Ishikawa (cell line): Measurements from ENCODE around the gene ST6GALNAC3.

Experiments used
- CEBPB ChIP-seq: IDR thresholded peaks from 2 replicates; pipeline ENCODE4 v1.6.1; 2012
- CREB1 ChIP-seq: IDR thresholded peaks from 2 replicates; pipeline ENCODE4 v1.6.1; 2012; ENCODE audit warnings: low read depth
- EGR1 ChIP-seq: IDR thresholded peaks from 2 replicates; pipeline ENCODE4 v1.6.1; 2012
- EP300 ChIP-seq: IDR thresholded peaks from 2 replicates; pipeline ENCODE4 v1.6.1; 2012; ENCODE audit warnings: borderline replicate concordance
- FOXM1 ChIP-seq: IDR thresholded peaks from 2 replicates; pipeline ENCODE4 v1.6.1; 2012; ENCODE audit warnings: low read depth, borderline replicate concordance
- MAX ChIP-seq: IDR thresholded peaks from 2 replicates; pipeline ENCODE4 v1.6.1; 2012
- NFIC ChIP-seq: IDR thresholded peaks from 2 replicates; pipeline ENCODE4 v1.6.1; 2012
- RAD21 ChIP-seq: IDR thresholded peaks from 2 replicates; pipeline ENCODE4 v1.6.1; 2012; ENCODE audit warnings: low read depth
- TAF1 ChIP-seq: IDR thresholded peaks from 2 replicates; pipeline ENCODE4 v1.6.1; 2012; ENCODE audit warnings: low read depth, mild to moderate bottlenecking
- TCF12 ChIP-seq: IDR thresholded peaks from 2 replicates; pipeline ENCODE4 v1.6.1; 2012; ENCODE audit warnings: low read depth
- TEAD4 ChIP-seq: IDR thresholded peaks from 2 replicates; pipeline ENCODE4 v1.6.1; 2012
- USF1 ChIP-seq: IDR thresholded peaks from 2 replicates; pipeline ENCODE4 v1.6.1; 2012
- YY1 ChIP-seq: IDR thresholded peaks from 2 replicates; pipeline ENCODE4 v1.6.1; 2012; ENCODE audit warnings: low read depth
- ZBTB7A ChIP-seq: IDR thresholded peaks from 2 replicates; pipeline ENCODE4 v1.6.1; 2012; ENCODE audit warnings: low read depth
- TF ChIP-seq, protein P1 (sequence below): IDR thresholded peaks from 2 replicates; pipeline ENCODE4 v1.6.1; 2012; ENCODE audit warnings: low read depth, mild to moderate bottlenecking

The ST6GALNAC3 gene

DNA sequence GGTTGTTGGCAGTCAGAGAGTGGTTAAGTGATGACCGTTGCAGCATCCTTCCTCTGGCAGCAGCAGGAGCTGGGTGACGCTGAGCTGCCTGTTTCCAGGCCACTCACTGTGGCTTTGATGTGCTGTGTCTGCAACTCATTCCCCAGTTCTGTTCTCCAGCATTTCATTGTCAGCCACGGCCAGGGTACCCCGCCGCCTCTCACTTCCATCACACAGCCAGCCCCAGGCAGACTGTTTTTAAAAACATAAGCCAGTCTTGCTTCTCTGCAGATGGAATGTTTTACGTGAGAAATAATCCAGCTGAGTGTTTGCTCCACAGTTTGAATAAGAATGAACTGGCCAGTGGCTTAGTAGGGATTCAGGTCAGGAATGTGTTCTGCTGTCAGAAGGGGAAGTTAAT is 21.5 kb upstream of the ST6GALNAC3 start:
- TF ChIP-seq EP300, result no peak
- TF ChIP-seq, protein P1, sequence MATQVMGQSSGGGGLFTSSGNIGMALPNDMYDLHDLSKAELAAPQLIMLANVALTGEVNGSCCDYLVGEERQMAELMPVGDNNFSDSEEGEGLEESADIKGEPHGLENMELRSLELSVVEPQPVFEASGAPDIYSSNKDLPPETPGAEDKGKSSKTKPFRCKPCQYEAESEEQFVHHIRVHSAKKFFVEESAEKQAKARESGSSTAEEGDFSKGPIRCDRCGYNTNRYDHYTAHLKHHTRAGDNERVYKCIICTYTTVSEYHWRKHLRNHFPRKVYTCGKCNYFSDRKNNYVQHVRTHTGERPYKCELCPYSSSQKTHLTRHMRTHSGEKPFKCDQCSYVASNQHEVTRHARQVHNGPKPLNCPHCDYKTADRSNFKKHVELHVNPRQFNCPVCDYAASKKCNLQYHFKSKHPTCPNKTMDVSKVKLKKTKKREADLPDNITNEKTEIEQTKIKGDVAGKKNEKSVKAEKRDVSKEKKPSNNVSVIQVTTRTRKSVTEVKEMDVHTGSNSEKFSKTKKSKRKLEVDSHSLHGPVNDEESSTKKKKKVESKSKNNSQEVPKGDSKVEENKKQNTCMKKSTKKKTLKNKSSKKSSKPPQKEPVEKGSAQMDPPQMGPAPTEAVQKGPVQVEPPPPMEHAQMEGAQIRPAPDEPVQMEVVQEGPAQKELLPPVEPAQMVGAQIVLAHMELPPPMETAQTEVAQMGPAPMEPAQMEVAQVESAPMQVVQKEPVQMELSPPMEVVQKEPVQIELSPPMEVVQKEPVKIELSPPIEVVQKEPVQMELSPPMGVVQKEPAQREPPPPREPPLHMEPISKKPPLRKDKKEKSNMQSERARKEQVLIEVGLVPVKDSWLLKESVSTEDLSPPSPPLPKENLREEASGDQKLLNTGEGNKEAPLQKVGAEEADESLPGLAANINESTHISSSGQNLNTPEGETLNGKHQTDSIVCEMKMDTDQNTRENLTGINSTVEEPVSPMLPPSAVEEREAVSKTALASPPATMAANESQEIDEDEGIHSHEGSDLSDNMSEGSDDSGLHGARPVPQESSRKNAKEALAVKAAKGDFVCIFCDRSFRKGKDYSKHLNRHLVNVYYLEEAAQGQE, result no peak
- TF ChIP-seq CEBPB, result no peak
- no peak for TF ChIP-seq FOXM1

GRCh38 chr1:76054359-76054758 is 20.2 kb upstream of the ST6GALNAC3 start:
- TF ChIP-seq USF1 (no peak), FOXM1 (no peak), TCF12 (no peak), NFIC (no peak), EGR1 (no peak), CEBPB (no peak), YY1 (no peak), MAX (no peak), TEAD4 (no peak), EP300 (no peak), CREB1 (no peak), ZBTB7A (no peak), RAD21 (no peak), TAF1 (no peak)
- TF ChIP-seq, protein P1, result no peak

- TF ChIP-seq NFIC (no peak), USF1 (no peak), CREB1 (no peak), EGR1 (no peak), TAF1 (no peak), TCF12 (no peak), RAD21 (no peak), ZBTB7A (no peak), CEBPB (no peak), TEAD4 (no peak), YY1 (no peak), FOXM1 (no peak), EP300 (no peak), MAX (no peak)
- TF ChIP-seq, protein P1, result no peak
Measured at GRCh38 chr1:76055987-76056386, 18.6 kb upstream of the ST6GALNAC3 start.

- TF ChIP-seq NFIC, result no peak
- no peak for TF ChIP-seq CEBPB
- TF ChIP-seq YY1, result no peak
- no peak for TF ChIP-seq EP300
- TF ChIP-seq FOXM1, result no peak
- no peak for TF ChIP-seq MAX
- no peak for TF ChIP-seq USF1
- no peak for TF ChIP-seq ZBTB7A
Measured at GRCh38 chr1:76059451-76059850, 15.1 kb upstream of the ST6GALNAC3 start.

GRCh38 chr1:76065270-76065669 is 9.3 kb upstream of the ST6GALNAC3 start:
- no peak for TF ChIP-seq USF1
- TF ChIP-seq MAX, result no peak
- no peak for TF ChIP-seq YY1
- no peak for TF ChIP-seq CEBPB
- TF ChIP-seq FOXM1, result no peak
- TF ChIP-seq EP300, result no peak
- no peak for TF ChIP-seq TAF1
- TF ChIP-seq NFIC, result no peak
- TF ChIP-seq CREB1, result no peak
- TF ChIP-seq, protein P1, result no peak
- TF ChIP-seq RAD21, result no peak
- TF ChIP-seq ZBTB7A, result no peak
- no peak for TF ChIP-seq TCF12
- no peak for TF ChIP-seq EGR1
- TF ChIP-seq TEAD4, result no peak
